Calu3 (cell line): ENCODE data around the gene MLPH. TPM values are rescaled to one million over a fixed set of nuclear protein-coding genes. Genes with fewer than 3 reads are reported as not detected.

Experiments used
- BruUV-seq: library from RNA; stranded (reverse); fragments of 400-500 nt; replicated peaks from 2 replicates; lab custom pipeline; 2021; lab: Mats Ljungman, UMichigan
- CTCF ChIA-PET: fragments of 300-600 bp; sonication (Branson Sonifier 250); formaldehyde crosslinking; loops from one replicate; lab custom pipeline; 2022; ENCODE audit warnings: antibody characterized with exemption; lab: Charles Lee
- DNase-seq: peaks from one replicate; pipeline ENCODE4 v3.0.0; 2022
- H3K27ac Mint-ChIP-seq: one replicate; pipeline ENCODE4 v1.8.0; 2022; ENCODE audit warnings: mixed read lengths; ENCODE audit not compliant: unreplicated experiment
- H3K27me3 Mint-ChIP-seq: one replicate; pipeline ENCODE4 v1.8.0; 2022; ENCODE audit warnings: mixed read lengths; ENCODE audit not compliant: unreplicated experiment
- H3K36me3 Mint-ChIP-seq: one replicate; pipeline ENCODE4 v1.8.0; 2022; ENCODE audit warnings: mild to moderate bottlenecking, moderate library complexity, mixed read lengths; ENCODE audit not compliant: insufficient read depth, unreplicated experiment
- H3K4me1 Mint-ChIP-seq: one replicate; pipeline ENCODE4 v1.8.0; 2022; ENCODE audit warnings: mild to moderate bottlenecking, low read depth, mixed read lengths; ENCODE audit not compliant: unreplicated experiment
- H3K4me3 Mint-ChIP-seq: one replicate; pipeline ENCODE4 v1.8.0; 2022; ENCODE audit warnings: mild to moderate bottlenecking, low read depth, moderate library complexity, mixed read lengths; ENCODE audit not compliant: unreplicated experiment
- H3K9me3 Mint-ChIP-seq: one replicate; pipeline ENCODE4 v1.8.0; 2022; ENCODE audit warnings: low read depth, mixed read lengths; ENCODE audit not compliant: unreplicated experiment
- CTCF ChIP-seq: fragments of 200-600 bp; IDR thresholded peaks from one replicate; pipeline ENCODE4 v1.8.0; 2022; ENCODE audit warnings: antibody characterized with exemption; ENCODE audit not compliant: unreplicated experiment
- intact Hi-C: fragments of 100-400 bp; cut with micrococcal nuclease; formaldehyde crosslinking; loops from one replicate; pipeline ENCODE4 v1.10.0; 2022; ENCODE audit not compliant: unreplicated experiment
- total RNA-seq: library from RNA; stranded (reverse); gene quantifications from 2 replicates; pipeline ENCODE4 v1.2.3, GENCODE V29; 2022

The MLPH gene
- total RNA-seq, 1 experiment from 2014 or later: 39.8 TPM

- no peak for DNase-seq
- H3K27me3 Mint-ChIP-seq: no peaks in the 10 kb centered on the region
- no TSS peak for BruUV-seq
- H3K36me3 Mint-ChIP-seq: peaks cover 5% of the 10 kb centered on the region
- H3K4me1 Mint-ChIP-seq: no peaks in the 10 kb centered on the region
- intact Hi-C loops: no loop called here
- no peaks in the 10 kb centered on the region for H3K9me3 Mint-ChIP-seq
- no peak overlapping the region for H3K4me3 Mint-ChIP-seq
- TF ChIP-seq CTCF: no peak
- CTCF ChIA-PET: no interaction called here
- H3K27ac Mint-ChIP-seq: no peak overlapping the region
Observed at GRCh38 chr2:237549643-237550415, 62.8 kb downstream of the MLPH start.

- Mint-ChIP-seq H3K4me1 (no peaks in the 10 kb centered on the region), H3K36me3 (peaks cover 5% of the 10 kb centered on the region), H3K27ac (no peak overlapping the region), H3K9me3 (no peaks in the 10 kb centered on the region), H3K4me3 (no peak overlapping the region), H3K27me3 (no peaks in the 10 kb centered on the region)
- BruUV-seq: no TSS peak
- no peak for TF ChIP-seq CTCF
- CTCF ChIA-PET: no interaction called here
- DNase-seq: no peak
- intact Hi-C loops: no loop called here
Observed at GRCh38 chr2:237551071-237551574, 64.1 kb downstream of the MLPH start.

- no peak overlapping the region for H3K4me3 Mint-ChIP-seq
- no TSS peak for BruUV-seq
- intact Hi-C loops: no loop called here
- no peak for TF ChIP-seq CTCF
- peaks cover under 1% of the 10 kb centered on the region for H3K27me3 Mint-ChIP-seq
- no peak overlapping the region for H3K27ac Mint-ChIP-seq
- no peak for DNase-seq
- H3K36me3 Mint-ChIP-seq: no peaks in the 10 kb centered on the region
- H3K4me1 Mint-ChIP-seq: no peaks in the 10 kb centered on the region
- no peaks in the 10 kb centered on the region for H3K9me3 Mint-ChIP-seq
- CTCF ChIA-PET: no interaction called here
Observed at GRCh38 chr2:237552908-237553307, 65.9 kb downstream of the MLPH start.

- Mint-ChIP-seq H3K4me1 (no peaks in the 10 kb centered on the region), H3K36me3 (no peaks in the 10 kb centered on the region), H3K27me3 (peaks cover 11% of the 10 kb centered on the region), H3K4me3 (no peak overlapping the region), H3K9me3 (no peaks in the 10 kb centered on the region), H3K27ac (no peak overlapping the region)
- intact Hi-C loops: no loop called here
- BruUV-seq: no TSS peak
- no peak for DNase-seq
- TF ChIP-seq CTCF: no peak
- CTCF ChIA-PET: no interaction called here
Observed at GRCh38 chr2:237553948-237554347, 66.9 kb downstream of the MLPH start.
